Neural crest cell (in vitro differentiated cells): Measurements from ENCODE around the gene CAMK2N1. TPM values are rescaled to one million over a fixed set of nuclear protein-coding genes. Genes with fewer than 3 reads are reported as not detected.

Source experiments
- DNase-seq: peaks from one replicate; pipeline ENCODE4 v3.0.0; 2021; ENCODE audit warnings: low read depth, mixed read lengths, low spot score
- H3K27ac Mint-ChIP-seq: one replicate; pipeline ENCODE4 v1.8.0; 2021; ENCODE audit warnings: mild to moderate bottlenecking, mixed read lengths; ENCODE audit not compliant: unreplicated experiment
- H3K27me3 Mint-ChIP-seq: 2 replicates; pipeline ENCODE4 v1.8.0; 2021; ENCODE audit warnings: low read depth, mild to moderate bottlenecking, mixed read lengths
- H3K36me3 Mint-ChIP-seq: 2 replicates; pipeline ENCODE4 v1.8.0; 2021; ENCODE audit warnings: low read depth, mild to moderate bottlenecking, mixed read lengths
- H3K4me1 Mint-ChIP-seq: 2 replicates; pipeline ENCODE4 v1.8.0; 2021; ENCODE audit warnings: mixed read lengths
- H3K4me3 Mint-ChIP-seq: one replicate; pipeline ENCODE4 v1.8.0; 2021; ENCODE audit warnings: mild to moderate bottlenecking, mixed read lengths
- H3K9me3 Mint-ChIP-seq: 2 replicates; pipeline ENCODE4 v1.8.0; 2021; ENCODE audit warnings: mixed read lengths
- total RNA-seq: library from RNA; stranded (reverse); gene quantifications from 2 replicates; pipeline ENCODE4 v1.2.1, GENCODE V29; 2021
- TF ChIP-seq, protein P1 (sequence below): fragments of 200-600 bp; sonication (generic); conservative IDR thresholded peaks from 2 replicates; pipeline ENCODE4 v1.5.0; 2021; ENCODE audit warnings: antibody characterized with exemption, mild to moderate bottlenecking

The CAMK2N1 gene
- total RNA-seq, 1 donor from 2014 or later = 31.4 TPM

DNA sequence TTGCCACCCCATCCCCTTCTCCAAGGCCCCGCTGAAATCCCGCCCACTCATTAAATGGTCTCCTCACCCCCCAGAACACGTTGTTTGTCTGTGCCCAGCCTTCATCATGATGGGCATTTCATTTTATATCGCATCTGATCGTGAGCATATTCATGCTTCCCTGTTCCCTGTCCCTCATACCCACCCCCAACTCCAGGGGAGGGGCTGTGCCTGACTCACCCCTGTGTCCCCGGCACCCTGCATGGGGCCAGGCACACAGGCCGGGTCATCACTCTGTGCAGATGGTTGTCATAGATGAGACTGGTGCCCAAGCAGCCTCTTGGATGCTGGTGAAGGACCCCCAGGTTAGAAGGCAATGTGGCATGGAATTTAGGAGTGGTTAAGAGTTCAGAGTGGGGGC, 11.0 kb downstream of the CAMK2N1 start:
- Mint-ChIP-seq H3K36me3 (no peaks in the 10 kb centered on the region), H3K27me3 (peaks cover 5% of the 10 kb centered on the region), H3K9me3 (no peaks in the 10 kb centered on the region), H3K4me3 (peak overlapping the region; percentile 28), H3K4me1 (peaks cover 43% of the 10 kb centered on the region), H3K27ac (no peak overlapping the region)
- TF ChIP-seq, protein P1, sequence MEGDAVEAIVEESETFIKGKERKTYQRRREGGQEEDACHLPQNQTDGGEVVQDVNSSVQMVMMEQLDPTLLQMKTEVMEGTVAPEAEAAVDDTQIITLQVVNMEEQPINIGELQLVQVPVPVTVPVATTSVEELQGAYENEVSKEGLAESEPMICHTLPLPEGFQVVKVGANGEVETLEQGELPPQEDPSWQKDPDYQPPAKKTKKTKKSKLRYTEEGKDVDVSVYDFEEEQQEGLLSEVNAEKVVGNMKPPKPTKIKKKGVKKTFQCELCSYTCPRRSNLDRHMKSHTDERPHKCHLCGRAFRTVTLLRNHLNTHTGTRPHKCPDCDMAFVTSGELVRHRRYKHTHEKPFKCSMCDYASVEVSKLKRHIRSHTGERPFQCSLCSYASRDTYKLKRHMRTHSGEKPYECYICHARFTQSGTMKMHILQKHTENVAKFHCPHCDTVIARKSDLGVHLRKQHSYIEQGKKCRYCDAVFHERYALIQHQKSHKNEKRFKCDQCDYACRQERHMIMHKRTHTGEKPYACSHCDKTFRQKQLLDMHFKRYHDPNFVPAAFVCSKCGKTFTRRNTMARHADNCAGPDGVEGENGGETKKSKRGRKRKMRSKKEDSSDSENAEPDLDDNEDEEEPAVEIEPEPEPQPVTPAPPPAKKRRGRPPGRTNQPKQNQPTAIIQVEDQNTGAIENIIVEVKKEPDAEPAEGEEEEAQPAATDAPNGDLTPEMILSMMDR = no peak
- DNase-seq = no peak

DNA sequence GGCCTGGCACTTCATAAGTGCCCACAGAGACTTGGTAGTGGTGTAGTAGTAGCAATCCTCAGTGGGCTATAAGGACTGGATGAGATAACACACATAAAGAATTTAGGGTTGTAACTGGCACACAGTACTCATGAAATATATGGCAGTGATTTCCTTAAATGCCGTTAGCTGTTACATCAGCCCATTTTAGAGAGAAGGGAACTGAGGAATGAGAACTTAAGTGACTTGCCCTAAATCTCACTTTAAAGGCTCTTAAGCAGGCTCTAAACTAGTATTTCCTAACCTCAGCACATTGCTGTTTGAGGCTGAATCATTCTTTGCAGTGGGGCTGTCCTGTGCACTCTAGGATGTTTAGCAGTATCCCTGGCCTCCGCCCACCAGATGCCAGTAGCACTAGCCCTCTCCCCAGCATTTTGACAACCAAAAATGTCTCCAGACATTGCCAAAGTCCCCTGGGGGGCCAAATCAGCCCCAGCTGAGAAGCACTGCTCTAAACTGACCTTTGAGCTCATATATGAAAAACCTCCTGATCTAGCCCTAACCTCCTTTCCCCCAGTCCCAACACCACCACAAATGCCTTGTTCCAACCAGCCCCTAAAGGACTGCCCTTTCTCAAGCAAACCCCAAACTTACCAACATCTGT, 11.6 kb downstream of the CAMK2N1 start:
- Mint-ChIP-seq H3K9me3 (no peaks in the 10 kb centered on the region), H3K4me1 (peaks cover 38% of the 10 kb centered on the region), H3K36me3 (no peaks in the 10 kb centered on the region), H3K27me3 (peaks cover 9% of the 10 kb centered on the region), H3K27ac (peak overlapping the region; percentile 27), H3K4me3 (peak overlapping the region; percentile 28)
- DNase-seq = no peak
- TF ChIP-seq, protein P1 = no peak

DNA sequence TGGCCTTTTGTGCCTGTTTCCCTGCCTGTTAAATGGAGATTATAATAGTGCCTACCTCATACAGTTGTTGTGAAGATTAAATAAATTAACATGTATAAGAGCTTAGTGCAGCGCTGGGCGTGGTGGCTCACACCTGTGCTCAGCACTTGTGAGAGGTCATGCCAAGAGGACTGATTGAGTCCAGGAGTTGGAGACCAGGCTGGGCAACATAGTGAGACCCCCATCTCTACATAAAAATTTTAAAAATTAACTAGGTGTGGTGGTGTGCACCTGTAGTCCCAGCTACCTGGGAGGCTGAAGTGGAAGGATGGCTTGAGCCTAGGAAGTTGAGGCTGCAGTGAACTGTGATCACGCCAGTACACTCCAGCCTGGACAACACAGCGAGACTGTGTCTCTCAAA, 12.1 kb downstream of the CAMK2N1 start:
- TF ChIP-seq, protein P1 = no peak
- H3K36me3 Mint-ChIP-seq = no peaks in the 10 kb centered on the region
- H3K4me3 Mint-ChIP-seq = peak overlapping the region; percentile 75
- H3K27ac Mint-ChIP-seq = peak overlapping the region; percentile 27
- H3K9me3 Mint-ChIP-seq = no peaks in the 10 kb centered on the region
- H3K27me3 Mint-ChIP-seq = peaks cover 13% of the 10 kb centered on the region
- DNase-seq = no peak
- H3K4me1 Mint-ChIP-seq = peaks cover 33% of the 10 kb centered on the region

DNA sequence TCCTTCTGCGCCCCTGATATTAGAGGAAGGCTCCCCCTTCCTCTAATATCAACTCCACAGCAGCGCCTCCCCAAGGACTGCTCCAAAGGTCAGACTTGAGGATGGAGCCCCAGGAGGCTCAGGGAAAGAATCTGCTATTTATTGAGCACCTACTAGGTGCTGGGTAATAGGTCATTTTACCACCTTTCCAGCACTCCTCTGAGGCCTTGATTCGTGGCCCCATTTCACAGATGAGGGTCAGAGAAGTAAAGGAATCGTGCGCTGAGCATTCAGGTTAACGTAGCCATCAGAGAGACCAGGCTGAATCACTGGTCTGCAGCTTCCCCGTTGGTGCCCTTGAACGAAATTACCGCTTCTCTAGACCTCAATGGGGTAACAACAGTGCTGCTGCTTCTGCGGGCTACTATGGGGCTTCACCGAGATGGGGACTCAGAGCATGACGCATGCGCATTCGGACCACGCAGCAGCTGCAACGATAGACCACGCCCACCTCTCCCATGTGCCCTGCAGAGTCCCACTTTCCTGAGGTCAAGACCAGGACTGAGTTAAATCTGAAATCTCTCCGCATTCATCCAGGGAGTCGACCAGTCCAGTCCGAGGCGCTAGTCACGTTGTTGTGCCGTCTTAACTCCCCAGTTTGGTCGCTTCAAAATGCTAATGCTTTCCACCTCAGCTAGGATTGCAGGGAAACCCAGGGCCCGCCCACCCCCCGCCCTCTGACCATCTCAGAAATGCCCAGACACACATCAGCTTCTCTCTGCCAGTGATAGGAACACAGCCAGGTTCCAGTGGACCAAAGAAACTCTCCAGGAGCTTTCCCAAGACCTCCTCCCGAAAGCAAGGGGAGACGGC, 12.9 kb downstream of the CAMK2N1 start:
- H3K27me3 Mint-ChIP-seq = peaks cover 21% of the 10 kb centered on the region
- H3K36me3 Mint-ChIP-seq = no peaks in the 10 kb centered on the region
- H3K27ac Mint-ChIP-seq = no peak overlapping the region
- DNase-seq = peak; percentile 82
- TF ChIP-seq, protein P1 = no peak
- peaks cover 29% of the 10 kb centered on the region for H3K4me1 Mint-ChIP-seq
- H3K4me3 Mint-ChIP-seq = peak overlapping the region; percentile 75
- H3K9me3 Mint-ChIP-seq = no peaks in the 10 kb centered on the region

DNA sequence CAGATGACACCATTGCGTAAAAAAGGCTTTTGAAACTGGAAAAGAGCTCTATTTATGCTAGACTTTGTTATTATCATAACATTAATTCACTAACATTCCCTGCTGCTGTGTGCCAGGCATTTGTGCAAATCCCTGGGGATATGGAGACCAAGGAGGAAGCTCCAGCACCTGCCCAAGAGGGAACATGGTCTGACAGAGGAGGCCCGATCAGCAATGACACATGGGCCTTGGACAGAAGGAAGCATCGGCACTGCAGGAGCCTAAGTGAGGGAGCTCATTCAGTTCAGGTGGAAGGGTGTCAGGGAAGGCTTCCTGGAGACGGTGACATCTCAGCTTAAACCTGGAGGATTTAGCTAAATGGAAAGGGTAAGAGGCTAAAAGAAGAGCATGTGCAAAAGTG, 13.9 kb downstream of the CAMK2N1 start:
- peaks cover 28% of the 10 kb centered on the region for H3K27me3 Mint-ChIP-seq
- H3K27ac Mint-ChIP-seq = no peak overlapping the region
- no peak overlapping the region for H3K4me3 Mint-ChIP-seq
- no peaks in the 10 kb centered on the region for H3K9me3 Mint-ChIP-seq
- DNase-seq = no peak
- H3K36me3 Mint-ChIP-seq = no peaks in the 10 kb centered on the region
- H3K4me1 Mint-ChIP-seq = peaks cover 21% of the 10 kb centered on the region
- TF ChIP-seq, protein P1 = no peak
